Lower lobe of right lung (tissue), 2 donors: Measurements from ENCODE around the gene CTNNA2. TPM values are rescaled to one million over a fixed set of nuclear protein-coding genes. Genes with fewer than 3 reads are reported as not detected.

Experiments used
- ATAC-seq, 2 donors: fragments of 200-7000 bp; cut with Tn5 transposase; one replicate each; pipeline ENCODE4 v1.9.1; 2020 to 2022; ENCODE audit warnings: mild to moderate bottlenecking in 2 of 2, moderate library complexity in 2 of 2
- DNase-seq: peaks from one replicate; pipeline ENCODE4 v3.0.0-alpha.2; 2020
- H3K27ac ChIP-seq: fragments of 200-600 bp; one replicate; pipeline ENCODE4 v1.8.0; 2022
- H3K27me3 ChIP-seq: fragments of 200-600 bp; one replicate; pipeline ENCODE4 v1.8.0; 2022; ENCODE audit warnings: low read depth
- H3K36me3 ChIP-seq: fragments of 200-600 bp; one replicate; pipeline ENCODE4 v1.8.0; 2022; ENCODE audit warnings: mild to moderate bottlenecking
- H3K4me1 ChIP-seq: fragments of 200-600 bp; one replicate; pipeline ENCODE4 v1.8.0; 2022
- H3K4me3 ChIP-seq: fragments of 200-600 bp; one replicate; pipeline ENCODE4 v1.8.0; 2022; ENCODE audit warnings: mild to moderate bottlenecking
- H3K9me3 ChIP-seq: fragments of 200-600 bp; one replicate; pipeline ENCODE4 v1.8.0; 2022
- intact Hi-C: fragments of 100-400 bp; cut with DNase I; formaldehyde crosslinking; loops from one replicate; pipeline ENCODE4 v1.11.0; 2022
- total RNA-seq: library from RNA; stranded (reverse); fragmentation: NEBNext Ultra II Directional; extraction: Animal tissue kit (Norgen Biotek cat#: 25700); gene quantifications from one replicate; pipeline ENCODE4 v1.2.1, GENCODE V29; 2021
- TF ChIP-seq, protein P1 (sequence below): fragments of 200-600 bp; IDR thresholded peaks from one replicate; pipeline ENCODE4 v1.8.0; 2022; ENCODE audit warnings: antibody characterized with exemption, mild to moderate bottlenecking
- donor health status: DM: no; HTN: yes; CAD: no; lungs with severe emphysema.

The CTNNA2 gene
- total RNA-seq, 1 donor from 2014 or later: not detected

DNA sequence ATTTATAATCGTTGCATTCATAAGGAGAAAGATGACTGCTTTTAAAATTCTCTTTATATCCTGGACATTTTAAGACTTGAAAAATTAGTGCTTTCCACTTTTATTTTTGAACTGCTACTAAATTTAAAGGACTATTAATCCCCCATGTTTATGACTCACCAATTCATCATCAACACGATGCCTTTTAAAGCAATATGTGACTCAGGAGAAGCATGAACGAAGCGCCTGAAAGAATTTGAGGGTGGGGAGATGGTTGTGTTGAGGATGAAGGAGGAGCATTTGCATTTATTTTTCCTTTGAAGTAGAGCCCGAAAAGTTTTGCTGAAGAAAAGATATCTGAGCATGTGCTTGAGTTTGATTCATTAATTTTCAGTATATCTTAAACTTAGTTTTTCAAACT lies 983.9 kb downstream of the CTNNA2 start:
- H3K4me3 ChIP-seq: no peak overlapping the region
- intact Hi-C loops: no loop called here
- no peaks in the 10 kb centered on the region for H3K9me3 ChIP-seq
- no peak for ATAC-seq
- no peaks in the 10 kb centered on the region for H3K36me3 ChIP-seq
- H3K27ac ChIP-seq: no peak overlapping the region
- H3K4me1 ChIP-seq: no peaks in the 10 kb centered on the region
- TF ChIP-seq, protein P1, sequence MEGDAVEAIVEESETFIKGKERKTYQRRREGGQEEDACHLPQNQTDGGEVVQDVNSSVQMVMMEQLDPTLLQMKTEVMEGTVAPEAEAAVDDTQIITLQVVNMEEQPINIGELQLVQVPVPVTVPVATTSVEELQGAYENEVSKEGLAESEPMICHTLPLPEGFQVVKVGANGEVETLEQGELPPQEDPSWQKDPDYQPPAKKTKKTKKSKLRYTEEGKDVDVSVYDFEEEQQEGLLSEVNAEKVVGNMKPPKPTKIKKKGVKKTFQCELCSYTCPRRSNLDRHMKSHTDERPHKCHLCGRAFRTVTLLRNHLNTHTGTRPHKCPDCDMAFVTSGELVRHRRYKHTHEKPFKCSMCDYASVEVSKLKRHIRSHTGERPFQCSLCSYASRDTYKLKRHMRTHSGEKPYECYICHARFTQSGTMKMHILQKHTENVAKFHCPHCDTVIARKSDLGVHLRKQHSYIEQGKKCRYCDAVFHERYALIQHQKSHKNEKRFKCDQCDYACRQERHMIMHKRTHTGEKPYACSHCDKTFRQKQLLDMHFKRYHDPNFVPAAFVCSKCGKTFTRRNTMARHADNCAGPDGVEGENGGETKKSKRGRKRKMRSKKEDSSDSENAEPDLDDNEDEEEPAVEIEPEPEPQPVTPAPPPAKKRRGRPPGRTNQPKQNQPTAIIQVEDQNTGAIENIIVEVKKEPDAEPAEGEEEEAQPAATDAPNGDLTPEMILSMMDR: no peak
- no peak for DNase-seq
- no peaks in the 10 kb centered on the region for H3K27me3 ChIP-seq

DNA sequence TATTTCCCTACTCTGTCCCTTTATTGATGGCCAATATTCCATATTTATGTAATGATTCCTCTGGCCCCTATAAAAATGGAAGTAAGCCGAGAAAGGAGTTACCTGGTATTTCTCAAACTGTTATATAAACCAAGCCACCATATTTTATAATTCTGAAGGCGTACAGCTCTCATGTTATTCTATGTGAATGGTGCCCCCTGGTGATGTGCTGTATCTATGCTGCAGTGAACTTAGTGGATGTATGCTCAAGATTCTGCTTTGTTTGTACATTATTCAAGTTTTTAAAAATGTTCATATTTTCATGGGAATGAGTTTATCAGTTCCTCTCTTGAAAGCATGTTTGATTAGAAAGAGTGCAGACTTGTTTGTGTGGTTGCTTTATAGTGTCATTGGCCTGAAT lies 986.2 kb downstream of the CTNNA2 start:
- Histone ChIP-seq H3K36me3 (no peaks in the 10 kb centered on the region), H3K4me3 (no peak overlapping the region), H3K4me1 (no peaks in the 10 kb centered on the region), H3K27ac (no peak overlapping the region), H3K9me3 (no peaks in the 10 kb centered on the region), H3K27me3 (no peaks in the 10 kb centered on the region)
- TF ChIP-seq, protein P1: peak; percentile 44
- ATAC-seq (no peak), DNase-seq (no peak)
- intact Hi-C loops: no loop called here

DNA sequence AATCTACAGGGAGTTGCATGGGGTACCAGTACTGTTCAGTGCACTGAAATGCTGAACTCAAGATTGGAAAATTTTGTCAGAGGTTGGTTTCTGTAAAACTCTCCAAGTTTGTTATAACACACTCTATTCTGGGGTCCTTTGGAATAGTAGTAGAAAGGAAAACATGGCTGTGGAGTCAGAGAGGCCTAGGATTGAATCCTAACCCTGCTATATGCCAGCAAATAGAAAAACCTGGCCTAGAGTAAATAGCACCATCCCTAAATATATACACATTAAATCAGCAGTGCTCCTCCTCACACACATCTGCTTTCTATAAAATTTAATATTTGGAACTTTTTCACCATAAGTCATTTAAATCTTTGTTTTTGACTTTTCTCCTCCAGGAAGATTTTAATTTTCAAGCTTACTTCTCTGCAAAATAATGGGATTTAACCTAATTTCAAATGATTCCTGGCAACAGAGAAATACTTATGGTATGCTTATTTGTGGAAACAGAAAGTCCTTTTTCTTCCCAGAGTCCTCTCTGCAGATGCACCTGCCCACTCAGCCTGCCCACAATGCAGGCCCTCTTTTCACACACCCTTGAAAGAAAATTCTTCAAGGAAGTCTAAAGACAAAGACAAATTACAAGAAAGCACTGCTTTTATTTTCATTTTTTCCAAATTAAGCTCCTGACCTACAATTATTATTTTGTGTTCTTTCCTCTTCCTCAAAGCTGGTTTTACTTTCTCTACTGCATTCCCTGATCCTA lies 989.2 kb downstream of the CTNNA2 start:
- intact Hi-C loops: no loop called here
- H3K36me3 ChIP-seq: no peaks in the 10 kb centered on the region
- H3K27me3 ChIP-seq: no peaks in the 10 kb centered on the region
- DNase-seq: no peak
- ATAC-seq: no peak
- no peak overlapping the region for H3K4me3 ChIP-seq
- no peaks in the 10 kb centered on the region for H3K9me3 ChIP-seq
- no peaks in the 10 kb centered on the region for H3K4me1 ChIP-seq
- TF ChIP-seq, protein P1: no peak
- H3K27ac ChIP-seq: no peak overlapping the region

DNA sequence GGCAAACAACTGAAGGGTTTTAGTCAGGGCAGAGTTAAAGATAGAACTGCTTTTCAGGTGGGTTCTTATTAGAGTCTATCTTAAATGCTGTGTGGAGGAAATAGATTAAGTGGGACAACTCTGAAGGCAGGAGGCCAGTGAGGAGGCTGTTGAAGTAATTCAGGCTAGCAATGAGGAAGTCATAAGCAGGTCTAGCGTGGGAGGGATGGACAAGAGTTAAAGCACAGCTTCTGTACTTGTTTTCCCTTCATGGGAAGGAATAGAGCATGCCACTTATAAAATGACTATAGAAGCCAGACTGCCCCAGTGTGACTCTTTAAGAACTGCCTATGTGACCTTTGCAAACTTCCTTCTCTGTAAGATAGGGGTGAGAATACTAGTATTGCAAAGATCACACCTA lies 993.7 kb downstream of the CTNNA2 start:
- Histone ChIP-seq H3K27me3 (no peaks in the 10 kb centered on the region), H3K9me3 (no peaks in the 10 kb centered on the region), H3K36me3 (no peaks in the 10 kb centered on the region), H3K4me1 (no peaks in the 10 kb centered on the region), H3K4me3 (no peak overlapping the region), H3K27ac (no peak overlapping the region)
- ATAC-seq: no peak
- TF ChIP-seq, protein P1: no peak
- no peak for DNase-seq
- intact Hi-C loops: no loop called here

DNA sequence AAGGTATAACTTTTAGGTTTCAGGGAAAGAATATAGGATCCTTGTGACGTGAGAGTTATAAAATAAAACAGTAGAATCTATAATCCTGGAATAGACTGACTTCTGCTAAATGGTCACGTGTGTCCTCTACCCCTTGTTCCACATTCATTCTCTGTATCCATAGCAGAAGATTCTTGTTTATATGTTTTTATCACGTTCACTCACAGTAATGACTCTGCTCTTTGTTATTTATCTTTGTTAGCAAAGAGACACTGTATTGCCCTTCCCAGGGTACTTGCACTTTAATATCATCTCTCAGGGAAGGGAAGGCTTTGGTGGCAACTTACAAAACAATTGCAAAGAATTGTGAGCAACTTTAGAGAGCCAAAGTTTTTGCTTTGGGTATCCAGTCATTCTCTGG lies 997.9 kb downstream of the CTNNA2 start:
- TF ChIP-seq, protein P1: no peak
- H3K4me3 ChIP-seq: no peak overlapping the region
- no peaks in the 10 kb centered on the region for H3K36me3 ChIP-seq
- H3K27me3 ChIP-seq: no peaks in the 10 kb centered on the region
- intact Hi-C loops: no loop called here
- H3K27ac ChIP-seq: no peak overlapping the region
- H3K4me1 ChIP-seq: no peaks in the 10 kb centered on the region
- ATAC-seq: no peak
- no peak for DNase-seq
- no peaks in the 10 kb centered on the region for H3K9me3 ChIP-seq
